Ovary (tissue), 9 donors: ENCODE data around the gene ANKRD42. TPM values are rescaled to one million over a fixed set of nuclear protein-coding genes. Genes with fewer than 3 reads are reported as not detected.
A peak's percentile ranks its signal among the peaks of the same experiment; 100 is the strongest.

Experiments
- DNase-seq, 5 donors: peaks; one replicate each; pipeline ENCODE4 v3.0.0-alpha.2; 2019 to 2020
- H3K27ac ChIP-seq, 2 donors: fragments of 200-600 bp; one replicate each; pipeline versions ENCODE4 v1.5.1 to v1.8.0; 2019 to 2022
- H3K27me3 ChIP-seq: fragments of 200-600 bp; one replicate; pipeline ENCODE4 v1.8.0; 2022
- H3K36me3 ChIP-seq: fragments of 200-600 bp; sonication (generic); one replicate; pipeline ENCODE4 v1.5.1; 2019
- H3K4me1 ChIP-seq: one replicate; pipeline ENCODE4 v1.8.1; 2013; ENCODE audit warnings: mild to moderate bottlenecking, moderate library complexity; ENCODE audit not compliant: insufficient read depth
- H3K4me3 ChIP-seq: fragments of 200-600 bp; sonication (generic); one replicate; pipeline ENCODE4 v1.5.1; 2017
- H3K9me3 ChIP-seq, 2 donors: fragments of 200-600 bp in 1 of 2; sonication (generic) in 1 of 2; one replicate each; pipeline versions ENCODE4 v1.5.1 to v1.8.1; 2013 to 2019; ENCODE audit warnings: mild to moderate bottlenecking in 1 of 2, moderate library complexity in 1 of 2
- CTCF ChIP-seq, 3 donors: fragments of 450-650 bp in 2 of 3; fragments of 200-600 bp in 1 of 3; IDR thresholded peaks; one replicate each; pipeline versions ENCODE4 v1.5.1 to v1.8.0; 2016 to 2022; ENCODE audit warnings: antibody characterized with exemption in 3 of 3, mild to moderate bottlenecking in 1 of 3
- EP300 ChIP-seq: sonication (generic); formaldehyde crosslinking; IDR thresholded peaks from one replicate; pipeline ENCODE4 v1.6.1; 2017; ENCODE audit warnings: antibody characterized with exemption
- POLR2A ChIP-seq: fragments of 450-650 bp; IDR thresholded peaks from one replicate; pipeline ENCODE4 v1.6.1; 2017; ENCODE audit warnings: antibody characterized with exemption, mild to moderate bottlenecking, moderate library complexity
- WGBS, 3 donors: extraction: QIAGEN DNeasy Blood & Tissue Kit in 1 of 3; methylation state at CpG; one replicate each; pipeline versions ENCODE4 v1.1.5 to v1.1.7; 2013 to 2017; 5-methylcytosine and 5-hydroxymethylcytosine counted together
- intact Hi-C, 4 donors: fragments of 100-400 bp; cut with DNase I; formaldehyde crosslinking; loops; one replicate each; pipeline versions ENCODE4 v1.11.0 to v1.15.1; 2022 to 2023
- polyA plus RNA-seq, 2 donors: library from polyadenylated mRNA; stranded (reverse); fragments of 200-250 nt in 1 of 2; fragments of 350-450 nt in 1 of 2; fragmentation: Illumina TruSeq in 1 of 2; extraction: RNeasy Lipid Tissue Mini Kit (QIAGEN cat#74804) in 1 of 2; gene quantifications; one replicate each; pipeline ENCODE4 v1.2.3, GENCODE V29; 2013 to 2014
- total RNA-seq, 7 donors: library from RNA; depleted of rRNA in 2 of 7; stranded (reverse); fragments of >200 nt in 2 of 7; fragmentation: NEBNext Ultra II Directional in 3 of 7; extraction: Animal tissue kit (Norgen Biotek cat#: 25700) in 3 of 7; gene quantifications; one replicate each; pipeline versions ENCODE4 v1.1.0 to v1.2.4, GENCODE V29; 2016 to 2023
- donor health status: DM: no; HTN: no; CAD: no; lungs with moderate emphysema.
- donor health status: DM: no; HTN: no; CAD: no.
- donor health status: Bipolar disorder and iron deficiency.
- donor health status: DM: yes; HTN: yes; CAD: no.
- donor health status: DM: no; HTN: no; CAD: no.
- donor health status: DM: yes; HTN: yes; CAD: no.

ANKRD42 gene
- total and polyA plus RNA-seq, 9 donors: 5.6 to 21.7 (median 14.0) TPM

GRCh38 chr11:83282084-83282716 is 88.7 kb downstream of the ANKRD42 start:
- DNase-seq: no peak
- no peaks in the 10 kb centered on the region for H3K36me3 ChIP-seq
- H3K27me3 ChIP-seq: no peaks in the 10 kb centered on the region
- TF ChIP-seq EP300 (no peak), POLR2A (no peak), CTCF (IDR thresholded peaks at IDR 0.05) (no peak)
- intact Hi-C loops: no loop called here
- no peak overlapping the region for H3K4me3 ChIP-seq
- H3K9me3 ChIP-seq: no peaks in the 10 kb centered on the region
- no peak overlapping the region for H3K27ac ChIP-seq
- 55 to 71% (median 58%) methylated on average over 4 of the region's 4 CpGs for WGBS, 3 donors
- H3K4me1 ChIP-seq: peaks cover 2% of the 10 kb centered on the region

- 9 to 15% (median 13%) methylated on average over 3 of the region's 3 CpGs for WGBS, 3 donors
- no peak for TF ChIP-seq POLR2A
- no peak for TF ChIP-seq CTCF (IDR thresholded peaks at IDR 0.05)
- no peak for TF ChIP-seq EP300
- intact Hi-C loops: no loop called here
- peaks cover 2% of the 10 kb centered on the region for H3K4me1 ChIP-seq
- no peak for DNase-seq
- H3K4me3 ChIP-seq: peak overlapping the region; percentile 91
- H3K27me3 ChIP-seq: no peaks in the 10 kb centered on the region
- no peaks in the 10 kb centered on the region for H3K9me3 ChIP-seq
- H3K36me3 ChIP-seq: no peaks in the 10 kb centered on the region
- H3K27ac ChIP-seq: no peak overlapping the region
These were observed 91.1 kb downstream of the ANKRD42 start for GRCh38 chr11:83284501-83285150.

GRCh38 chr11:83285151-83285770 is 91.7 kb downstream of the ANKRD42 start:
- Histone ChIP-seq H3K36me3 (no peaks in the 10 kb centered on the region), H3K27me3 (no peaks in the 10 kb centered on the region), H3K4me3 (peak overlapping the region; percentile 91), H3K9me3 (no peaks in the 10 kb centered on the region), H3K4me1 (peaks cover 2% of the 10 kb centered on the region), H3K27ac (peak overlapping the region; percentile 97 to 98)
- WGBS, 3 donors: 0 to 2% (median 1%) methylated on average over 22 of the region's 22 CpGs
- TF ChIP-seq EP300 (no peak), CTCF (IDR thresholded peaks at IDR 0.05) (no peak), POLR2A (no peak)
- DNase-seq: no peak
- intact Hi-C loops: no loop called here

- peaks cover 2% of the 10 kb centered on the region for H3K4me1 ChIP-seq
- H3K4me3 ChIP-seq: peak within 1 kb of the TSS; percentile 91
- H3K27ac ChIP-seq: peak within 1 kb of the TSS; percentile 97 to 98
- WGBS, 3 donors: 0 to 1% (median 0%) methylated on average over 46 to 55 of the region's 55 CpGs
- TF ChIP-seq CTCF (IDR thresholded peaks at IDR 0.05): no peak
- peak; percentile 93 for TF ChIP-seq POLR2A
- peak; percentile 61 for TF ChIP-seq EP300
- no peaks in the 10 kb centered on the region for H3K36me3 ChIP-seq
- H3K27me3 ChIP-seq: no peaks in the 10 kb centered on the region
- H3K9me3 ChIP-seq: no peaks in the 10 kb centered on the region
- intact Hi-C loops: no loop called here
- peak; percentile 91 to 95 (median 93) for DNase-seq
These were observed 92.4 kb downstream of the ANKRD42 start, which contains the start of gene CCDC90B for GRCh38 chr11:83285771-83286528. CCDC90B (minus strand) TSS chr11:83286367; CDS start chr11:83285972, 395 bp downstream.
